Measurements from ENCODE around the gene MAVS.
"Not testable (repeated sequence)": the region's sequence is repeated elsewhere in the genome, so short reads cannot be mapped to it uniquely, and the experiment has no call there.

The MAVS gene

DNA sequence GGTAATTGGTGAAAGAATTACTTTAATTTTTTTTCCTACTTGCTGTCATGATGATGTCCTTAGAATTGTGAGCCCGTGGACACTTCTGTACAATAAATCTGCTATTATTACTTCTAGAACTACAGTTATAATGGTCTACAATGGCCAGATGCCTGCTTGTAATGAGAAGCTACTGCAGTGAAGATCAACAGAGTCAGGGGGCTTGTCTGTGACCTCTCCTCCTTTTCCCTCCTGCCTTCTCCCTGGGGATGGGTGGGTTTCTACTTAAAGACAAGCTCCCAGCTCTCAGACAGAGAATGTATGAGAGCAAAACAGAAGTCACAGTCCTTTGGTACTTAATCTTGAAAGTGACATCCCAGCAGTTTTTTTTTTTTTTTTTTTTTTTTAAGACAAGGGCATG is 29.4 kb downstream of the MAVS start:
- no peak overlapping the region for H3K27ac Mint-ChIP-seq
- no peaks in the 10 kb centered on the region for H3K27me3 Mint-ChIP-seq
- no peaks in the 10 kb centered on the region for H3K4me1 Mint-ChIP-seq (ENCODE audit: low read depth)
- no peaks in the 10 kb centered on the region for H3K9me3 Mint-ChIP-seq
- H3K36me3 Mint-ChIP-seq (ENCODE audit: low read depth) = peaks cover 29% of the 10 kb centered on the region
- H3K4me3 Mint-ChIP-seq = no peak overlapping the region

- Mint-ChIP-seq H3K9me3 (no peaks in the 10 kb centered on the region), H3K4me3 (no peak overlapping the region), H3K27ac (no peak overlapping the region), H3K4me1 (ENCODE audit: low read depth) (no peaks in the 10 kb centered on the region), H3K27me3 (no peaks in the 10 kb centered on the region), H3K36me3 (ENCODE audit: low read depth) (peaks cover 29% of the 10 kb centered on the region)
Measured at GRCh38 chr20:3876676-3877075, 30.0 kb downstream of the MAVS start.

DNA sequence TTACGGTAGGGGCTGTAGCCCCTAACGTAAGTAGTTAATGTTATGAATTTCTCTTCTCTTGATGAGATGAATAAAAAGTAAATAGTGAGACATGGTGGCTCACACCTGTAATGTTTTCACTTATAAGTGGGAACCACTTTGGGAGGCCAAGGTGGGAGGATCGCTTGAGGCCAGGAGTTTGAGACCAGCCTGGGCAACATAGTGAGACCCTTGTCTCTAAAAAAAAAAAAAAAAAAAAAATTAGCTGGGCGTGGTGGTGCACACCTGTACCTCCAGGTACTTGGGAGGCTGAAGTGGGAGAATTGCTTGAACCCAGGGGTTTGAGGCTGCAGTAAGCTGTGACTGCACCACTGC is 32.3 kb downstream of the MAVS start:
- not testable (repeated sequence) for H3K27me3 Mint-ChIP-seq

GRCh38 chr20:3885715-3886114 is 39.1 kb downstream of the MAVS start:
- H3K27me3 Mint-ChIP-seq = no peaks in the 10 kb centered on the region
- peaks cover 22% of the 10 kb centered on the region for H3K36me3 Mint-ChIP-seq (ENCODE audit: low read depth)
- H3K4me3 Mint-ChIP-seq = no peak overlapping the region
- no peak overlapping the region for H3K27ac Mint-ChIP-seq
- peaks cover 17% of the 10 kb centered on the region for H3K4me1 Mint-ChIP-seq (ENCODE audit: low read depth)
- H3K9me3 Mint-ChIP-seq = no peaks in the 10 kb centered on the region

More for the DNA sequence above, 32.3 kb downstream of the MAVS start:
- H3K27ac Mint-ChIP-seq; H3K4me1 Mint-ChIP-seq (ENCODE audit: low read depth); H3K4me3 Mint-ChIP-seq; H3K9me3 Mint-ChIP-seq: not testable (repeated sequence)
- peaks cover 25% of the 10 kb centered on the region for H3K36me3 Mint-ChIP-seq (ENCODE audit: low read depth)

DNA sequence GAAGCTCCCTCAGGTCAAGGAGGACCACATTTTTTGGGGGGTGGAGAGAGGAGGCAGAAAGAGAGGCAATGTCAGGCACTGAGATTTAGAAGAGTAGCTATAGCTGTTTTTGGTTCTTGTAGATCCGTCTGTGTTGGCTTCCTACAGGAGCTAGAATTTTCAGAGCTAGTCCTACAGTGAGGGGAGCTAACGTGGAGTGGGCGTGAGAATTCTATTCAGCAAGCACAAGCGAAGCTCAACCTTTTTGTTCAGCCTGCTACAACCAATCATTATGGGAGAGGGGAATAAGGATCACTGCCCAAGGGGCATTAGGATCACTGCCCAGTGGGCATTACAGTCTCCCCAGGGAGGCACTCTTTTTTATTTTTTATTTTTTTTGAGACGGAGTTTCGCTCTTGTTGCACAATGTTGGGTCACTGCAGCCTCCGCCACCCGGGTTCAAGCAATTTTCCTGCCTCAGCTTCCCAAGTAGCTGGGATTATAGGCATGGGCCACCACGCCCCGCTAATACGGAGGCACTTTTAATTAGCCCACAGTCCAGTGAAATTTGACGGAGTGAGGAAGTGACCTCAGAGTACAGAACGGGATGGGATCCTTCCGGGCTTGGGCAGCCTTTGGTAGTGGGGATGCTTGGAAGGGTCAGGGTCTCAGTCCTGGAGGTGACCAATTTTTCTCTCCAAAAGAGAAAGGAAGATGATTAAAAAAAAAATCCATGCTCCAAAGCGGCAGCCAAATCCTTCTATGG is 41.4 kb downstream of the MAVS start:
- Mint-ChIP-seq H3K27ac (peak overlapping the region; percentile 93), H3K4me1 (ENCODE audit: low read depth) (peaks cover 41% of the 10 kb centered on the region), H3K4me3 (peak overlapping the region; percentile 97), H3K27me3 (no peaks in the 10 kb centered on the region), H3K9me3 (no peaks in the 10 kb centered on the region), H3K36me3 (ENCODE audit: low read depth) (peaks cover 33% of the 10 kb centered on the region)

- Mint-ChIP-seq H3K4me3 (peak within 1 kb of the TSS; percentile 97), H3K9me3 (no peaks in the 10 kb centered on the region), H3K4me1 (ENCODE audit: low read depth) (peaks cover 49% of the 10 kb centered on the region), H3K36me3 (ENCODE audit: low read depth) (peaks cover 41% of the 10 kb centered on the region), H3K27me3 (no peaks in the 10 kb centered on the region), H3K27ac (peak within 1 kb of the TSS; percentile 96)
Measured at GRCh38 chr20:3888622-3889488, 42.2 kb downstream of the MAVS start, which contains the start of gene PANK2. TSS of gene PANK2 (plus strand) at chr20:3889387.

DNA sequence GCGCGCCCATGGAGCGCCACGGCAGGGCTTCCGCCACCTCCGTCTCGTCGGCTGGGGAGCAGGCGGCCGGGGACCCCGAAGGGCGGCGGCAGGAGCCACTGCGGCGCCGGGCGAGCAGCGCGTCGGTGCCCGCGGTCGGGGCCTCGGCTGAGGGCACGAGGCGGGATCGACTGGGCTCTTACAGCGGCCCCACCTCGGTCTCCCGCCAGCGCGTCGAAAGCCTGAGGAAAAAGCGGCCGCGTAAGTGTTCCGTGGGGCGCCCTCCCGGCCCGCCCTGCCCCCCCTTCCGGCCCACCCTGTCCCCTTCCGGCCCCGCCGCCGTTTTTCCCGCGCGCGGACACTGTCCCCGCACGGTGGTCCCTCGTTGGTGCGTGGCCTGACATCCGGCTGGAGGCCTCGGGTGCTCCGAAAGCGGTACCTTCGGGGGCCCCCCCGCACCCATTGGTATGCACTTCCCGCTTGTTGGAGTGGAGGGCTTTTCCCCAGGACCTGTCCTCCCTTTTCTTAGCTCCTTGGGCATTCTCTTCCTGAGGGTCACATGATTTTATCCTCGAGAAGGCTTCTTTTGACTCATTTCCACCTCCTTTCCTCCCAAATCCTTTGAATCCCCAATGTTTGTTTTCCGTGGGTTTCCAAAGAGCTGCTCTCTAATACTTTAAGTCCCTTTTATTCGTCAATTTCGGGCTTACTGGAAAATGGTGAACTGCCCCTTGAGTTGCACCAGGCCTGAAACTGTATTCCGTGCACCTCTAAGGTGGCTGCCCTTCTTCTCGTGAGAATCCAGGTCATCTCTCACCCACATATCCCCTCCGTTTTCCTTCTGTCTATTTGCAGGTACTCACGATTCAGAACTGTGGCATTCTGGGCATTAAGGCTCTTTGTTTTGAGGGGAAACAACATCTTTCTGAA is 43.1 kb downstream of the MAVS start:
- no peaks in the 10 kb centered on the region for H3K9me3 Mint-ChIP-seq
- H3K4me1 Mint-ChIP-seq (ENCODE audit: low read depth) = peaks cover 53% of the 10 kb centered on the region
- H3K27me3 Mint-ChIP-seq = no peaks in the 10 kb centered on the region
- peaks cover 42% of the 10 kb centered on the region for H3K36me3 Mint-ChIP-seq (ENCODE audit: low read depth)
- peak overlapping the region; percentile 97 for H3K4me3 Mint-ChIP-seq
- peak overlapping the region; percentile 96 for H3K27ac Mint-ChIP-seq

DNA sequence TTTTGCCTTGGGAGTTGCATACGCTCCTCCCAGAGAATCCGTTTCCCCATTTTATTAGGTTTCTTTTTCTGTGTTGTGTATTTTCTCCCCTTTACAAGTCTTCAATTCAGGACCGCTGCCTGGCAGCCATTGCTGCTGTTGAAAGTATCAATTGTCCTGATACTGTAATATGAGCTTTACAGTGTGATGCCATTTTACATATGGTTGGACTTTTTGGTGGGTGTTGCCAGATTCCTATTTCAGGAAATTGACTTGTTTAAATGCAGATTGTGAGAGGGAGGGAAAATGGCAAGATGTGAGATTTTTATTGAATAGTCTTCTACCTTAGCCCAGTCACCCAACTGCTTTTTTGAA is 43.7 kb downstream of the MAVS start:
- H3K36me3 Mint-ChIP-seq (ENCODE audit: low read depth) = peaks cover 44% of the 10 kb centered on the region
- peaks cover 57% of the 10 kb centered on the region for H3K4me1 Mint-ChIP-seq (ENCODE audit: low read depth)
- no peaks in the 10 kb centered on the region for H3K9me3 Mint-ChIP-seq
- H3K4me3 Mint-ChIP-seq = peak overlapping the region; percentile 96
- H3K27me3 Mint-ChIP-seq = no peaks in the 10 kb centered on the region
- peak overlapping the region; percentile 96 for H3K27ac Mint-ChIP-seq

- Mint-ChIP-seq H3K4me1 (ENCODE audit: low read depth) (peaks cover 65% of the 10 kb centered on the region), H3K27me3 (no peaks in the 10 kb centered on the region), H3K4me3 (peak overlapping the region; percentile 96), H3K27ac (peak overlapping the region; percentile 96), H3K9me3 (no peaks in the 10 kb centered on the region), H3K36me3 (ENCODE audit: low read depth) (peaks cover 49% of the 10 kb centered on the region)
Measured at GRCh38 chr20:3890999-3891929, 44.6 kb downstream of the MAVS start.

GRCh38 chr20:3894796-3895195 is 48.2 kb downstream of the MAVS start:
- H3K4me1 Mint-ChIP-seq (ENCODE audit: low read depth) = peaks cover 83% of the 10 kb centered on the region
- peak overlapping the region; percentile 36 for H3K4me3 Mint-ChIP-seq
- peak overlapping the region; percentile 76 for H3K27ac Mint-ChIP-seq
- no peaks in the 10 kb centered on the region for H3K9me3 Mint-ChIP-seq
- H3K36me3 Mint-ChIP-seq (ENCODE audit: low read depth) = peaks cover 55% of the 10 kb centered on the region
- no peaks in the 10 kb centered on the region for H3K27me3 Mint-ChIP-seq

DNA sequence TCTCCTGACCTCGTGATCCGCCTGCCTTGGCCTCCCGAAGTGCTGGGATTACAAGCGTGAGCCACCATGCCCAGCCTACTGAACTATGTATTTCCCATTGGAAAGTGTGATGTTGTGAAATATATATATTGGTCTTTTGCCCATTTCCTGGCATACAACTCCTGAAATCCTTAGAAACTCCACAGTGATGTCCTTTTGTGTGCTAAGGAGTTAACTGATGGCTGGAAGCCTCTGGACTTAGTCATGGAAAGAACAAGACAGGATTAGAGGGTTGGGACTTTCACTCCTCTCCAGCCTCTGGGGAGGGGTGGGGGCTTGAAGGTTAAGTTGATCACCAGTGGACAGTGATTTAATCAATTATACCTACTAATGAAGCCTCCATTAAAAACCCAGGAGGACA is 49.7 kb downstream of the MAVS start:
- Mint-ChIP-seq H3K4me3 (no peak overlapping the region), H3K27ac (no peak overlapping the region), H3K9me3 (no peaks in the 10 kb centered on the region), H3K27me3 (no peaks in the 10 kb centered on the region), H3K36me3 (ENCODE audit: low read depth) (peaks cover 44% of the 10 kb centered on the region), H3K4me1 (ENCODE audit: low read depth) (peaks cover 87% of the 10 kb centered on the region)

GRCh38 chr20:3896853-3897583 is 50.4 kb downstream of the MAVS start:
- Mint-ChIP-seq H3K36me3 (ENCODE audit: low read depth) (peaks cover 40% of the 10 kb centered on the region), H3K27ac (peak overlapping the region; percentile 16), H3K9me3 (no peaks in the 10 kb centered on the region), H3K4me1 (ENCODE audit: low read depth) (peaks cover 87% of the 10 kb centered on the region), H3K27me3 (no peaks in the 10 kb centered on the region), H3K4me3 (no peak overlapping the region)

GRCh38 chr20:3898181-3898580 is 51.5 kb downstream of the MAVS start:
- Mint-ChIP-seq H3K36me3 (ENCODE audit: low read depth) (peaks cover 31% of the 10 kb centered on the region), H3K4me1 (ENCODE audit: low read depth) (peaks cover 85% of the 10 kb centered on the region)
- not testable (repeated sequence) for H3K27me3 Mint-ChIP-seq, H3K4me3 Mint-ChIP-seq, H3K27ac Mint-ChIP-seq, H3K9me3 Mint-ChIP-seq
